Sigmoid colon (tissue), 4 donors: Measurements from ENCODE around the gene IFI16.

ENCODE experiments used
- POLR2A ChIP-seq, 2 donors: fragments of 450-650 bp; IDR thresholded peaks; one replicate each; pipeline ENCODE4 v1.6.1; 2016; ENCODE audit warnings: antibody characterized with exemption in 2 of 2, mild to moderate bottlenecking in 2 of 2, moderate library complexity in 2 of 2
- POLR2AphosphoS5 ChIP-seq, 4 donors: sonication (generic); formaldehyde crosslinking; IDR thresholded peaks; one replicate each; pipeline ENCODE4 v1.6.1; 2017; ENCODE audit warnings: antibody characterized with exemption in 4 of 4
- TF ChIP-seq, protein P1 (sequence below), 4 experiments: fragments of 450-650 bp in 3 of 4; fragments of 200-600 bp in 1 of 4; IDR thresholded peaks; one replicate each; pipeline ENCODE4 v1.5.1; 2016 to 2019; ENCODE audit warnings: antibody characterized with exemption in 4 of 4, mild to moderate bottlenecking in 3 of 4, moderate library complexity in 2 of 4

GRCh38 chr1:159055181-159055641 lies 45.5 kb downstream of the IFI16 start:
- TF ChIP-seq, protein P1, sequence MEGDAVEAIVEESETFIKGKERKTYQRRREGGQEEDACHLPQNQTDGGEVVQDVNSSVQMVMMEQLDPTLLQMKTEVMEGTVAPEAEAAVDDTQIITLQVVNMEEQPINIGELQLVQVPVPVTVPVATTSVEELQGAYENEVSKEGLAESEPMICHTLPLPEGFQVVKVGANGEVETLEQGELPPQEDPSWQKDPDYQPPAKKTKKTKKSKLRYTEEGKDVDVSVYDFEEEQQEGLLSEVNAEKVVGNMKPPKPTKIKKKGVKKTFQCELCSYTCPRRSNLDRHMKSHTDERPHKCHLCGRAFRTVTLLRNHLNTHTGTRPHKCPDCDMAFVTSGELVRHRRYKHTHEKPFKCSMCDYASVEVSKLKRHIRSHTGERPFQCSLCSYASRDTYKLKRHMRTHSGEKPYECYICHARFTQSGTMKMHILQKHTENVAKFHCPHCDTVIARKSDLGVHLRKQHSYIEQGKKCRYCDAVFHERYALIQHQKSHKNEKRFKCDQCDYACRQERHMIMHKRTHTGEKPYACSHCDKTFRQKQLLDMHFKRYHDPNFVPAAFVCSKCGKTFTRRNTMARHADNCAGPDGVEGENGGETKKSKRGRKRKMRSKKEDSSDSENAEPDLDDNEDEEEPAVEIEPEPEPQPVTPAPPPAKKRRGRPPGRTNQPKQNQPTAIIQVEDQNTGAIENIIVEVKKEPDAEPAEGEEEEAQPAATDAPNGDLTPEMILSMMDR (IDR thresholded peaks at IDR 0.05), result no peak
- TF ChIP-seq POLR2A (IDR thresholded peaks at IDR 0.05) (no peak), POLR2AphosphoS5 (IDR thresholded peaks at IDR 0.05) (no peak)
